ENCODE measurements around the gene LIN7A.

Gene LIN7A

DNA sequence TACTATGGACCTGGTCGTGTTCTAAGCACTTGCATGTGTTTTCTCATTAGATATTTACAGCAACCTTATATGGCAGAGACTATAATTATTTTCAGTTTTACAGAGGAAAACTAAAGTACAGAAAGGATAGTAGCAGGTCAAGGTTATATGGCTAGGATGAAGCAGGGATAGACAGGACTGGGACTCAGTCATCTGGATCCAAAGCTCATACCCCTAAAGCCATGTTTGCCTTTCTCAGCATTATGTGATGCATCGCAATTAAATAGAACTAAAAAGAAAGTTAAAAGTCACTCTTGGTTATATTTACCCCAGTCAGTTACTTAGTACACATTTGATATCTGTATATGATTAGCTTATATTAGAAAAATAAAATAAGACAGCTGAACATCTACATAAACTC lies 13.3 kb downstream of the LIN7A start:
- H3K27ac ChIP-seq, result peak overlapping the region; percentile 97
- TF ChIP-seq CTCF (IDR thresholded peaks at IDR 0.05) (no peak), ZFX (IDR thresholded peaks at IDR 0.05; ENCODE audit: borderline replicate concordance) (no peak)

DNA sequence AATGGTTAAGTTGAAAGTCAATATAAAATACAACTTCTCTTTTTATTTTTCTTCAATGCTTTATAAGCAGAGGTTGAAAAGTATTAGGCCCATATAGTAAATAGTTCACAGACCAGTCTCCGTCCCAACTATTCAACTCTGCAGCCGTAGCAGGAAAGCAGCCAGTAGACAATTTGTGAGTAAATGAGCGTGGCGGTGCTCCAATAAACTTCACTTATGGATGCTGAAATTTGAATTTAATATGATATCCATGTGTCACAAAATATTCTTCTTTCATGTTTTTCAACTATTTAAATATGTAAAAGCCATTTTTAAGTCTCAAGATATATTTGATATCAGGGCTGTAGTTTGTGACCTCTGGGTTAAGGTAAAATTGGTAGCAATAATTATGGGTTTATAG lies 17.7 kb downstream of the LIN7A start:
- no peak overlapping the region for H3K27ac ChIP-seq
- TF ChIP-seq ZFX (IDR thresholded peaks at IDR 0.05; ENCODE audit: borderline replicate concordance), result no peak
- no peak for TF ChIP-seq CTCF (IDR thresholded peaks at IDR 0.05)

GRCh38 chr12:80917651-80918050 lies 20.1 kb downstream of the LIN7A start:
- TF ChIP-seq ZFX (IDR thresholded peaks at IDR 0.05; ENCODE audit: borderline replicate concordance), result no peak
- TF ChIP-seq CTCF (IDR thresholded peaks at IDR 0.05), result no peak
- peak overlapping the region; percentile 61; the same call in 1 of the 2 replicates for H3K27ac ChIP-seq

- TF ChIP-seq CTCF (IDR thresholded peaks at IDR 0.05) (no peak), ZFX (IDR thresholded peaks at IDR 0.05; ENCODE audit: borderline replicate concordance) (no peak)
- H3K27ac ChIP-seq, result no peak overlapping the region
Observed at GRCh38 chr12:80912901-80913770, 24.6 kb downstream of the LIN7A start.

- TF ChIP-seq ZFX (IDR thresholded peaks at IDR 0.05; ENCODE audit: borderline replicate concordance) (no peak), CTCF (IDR thresholded peaks at IDR 0.05) (no peak)
- no peak overlapping the region for H3K27ac ChIP-seq
Observed at GRCh38 chr12:80909370-80909769, 28.4 kb downstream of the LIN7A start.

GRCh38 chr12:80902711-80903110 lies 35.0 kb downstream of the LIN7A start:
- H3K27ac ChIP-seq, result no peak overlapping the region

More at GRCh38 chr12:80902711-80903110, 35.0 kb downstream of the LIN7A start:
- TF ChIP-seq CTCF (IDR thresholded peaks at IDR 0.05) (no peak), ZFX (IDR thresholded peaks at IDR 0.05; ENCODE audit: borderline replicate concordance) (no peak)
